A673 (cell line): ENCODE data around the gene PLAC8. TPM values are rescaled to one million over a fixed set of nuclear protein-coding genes. Genes with fewer than 3 reads are reported as not detected.

Experiments
- BruUV-seq: library from RNA; stranded (reverse); fragments of 400-500 nt; replicated peaks from 2 replicates; lab custom pipeline; 2021; lab: Mats Ljungman, UMichigan
- CTCF ChIA-PET: fragments of 300-600 bp; sonication (Branson Sonifier 250); formaldehyde crosslinking; loops from one replicate; lab custom pipeline; 2022; ENCODE audit warnings: antibody characterized with exemption; lab: Charles Lee
- POLR2A ChIA-PET: fragments of 300-600 bp; sonication (Branson Sonifier 250); formaldehyde crosslinking; loops from one replicate; lab custom pipeline; 2022; ENCODE audit warnings: antibody characterized with exemption; ENCODE audit not compliant: low non-redundant PET; lab: Charles Lee
- DNase-seq: peaks from one replicate; pipeline ENCODE4 v3.0.0-alpha.2; 2015; ENCODE audit warnings: low spot score
- H3K27ac ChIP-seq: fragments of 200-600 bp; sonication (generic); 2 replicates; pipeline ENCODE4 v1.5.1; 2016; ENCODE audit warnings: mixed run types, low read depth, mild to moderate bottlenecking, mixed read lengths, antibody characterized with exemption, low read length; ENCODE audit not compliant: poor library complexity, severe bottlenecking
- H3K27me3 ChIP-seq: fragments of 200-600 bp; sonication (generic); replicated peaks from 2 replicates; pipeline ENCODE4 v1.6.1; 2017; ENCODE audit warnings: mixed run types, low read depth, mild to moderate bottlenecking, mixed read lengths, antibody characterized with exemption, low read length; ENCODE audit not compliant: insufficient read depth, poor library complexity
- H3K36me3 ChIP-seq: fragments of 200-600 bp; sonication (generic); 2 replicates; pipeline ENCODE4 v1.6.1; 2016; ENCODE audit warnings: mixed run types, mild to moderate bottlenecking, mixed read lengths, antibody characterized with exemption, low read length; ENCODE audit not compliant: insufficient read depth, poor library complexity, severe bottlenecking
- H3K4me1 ChIP-seq: fragments of 200-600 bp; sonication (generic); 2 replicates; pipeline ENCODE4 v1.6.1; 2017; ENCODE audit warnings: mixed run types, mild to moderate bottlenecking, mixed read lengths, antibody characterized with exemption, low read length; ENCODE audit not compliant: insufficient read depth, poor library complexity, severe bottlenecking
- H3K4me3 ChIP-seq: fragments of 200-600 bp; sonication (generic); 2 replicates; pipeline ENCODE4 v1.5.1; 2016; ENCODE audit warnings: low read depth, mixed run types, mild to moderate bottlenecking, mixed read lengths, low read length; ENCODE audit not compliant: poor library complexity, severe bottlenecking
- H3K9me3 ChIP-seq: fragments of 200-600 bp; sonication (generic); 2 replicates; pipeline ENCODE4 v1.6.1; 2016; ENCODE audit warnings: mixed run types, low read depth, mild to moderate bottlenecking, mixed read lengths, antibody characterized with exemption, low read length; ENCODE audit not compliant: poor library complexity, severe bottlenecking
- EZH2 ChIP-seq: fragments of 200-600 bp; sonication (generic); IDR thresholded peaks from 2 replicates; pipeline ENCODE4 v1.6.1; 2017; ENCODE audit warnings: borderline replicate concordance, low read depth, mild to moderate bottlenecking, mixed read lengths, antibody characterized with exemption, low read length; ENCODE audit not compliant: poor library complexity, severe bottlenecking
- intact Hi-C: fragments of 100-400 bp; cut with micrococcal nuclease; formaldehyde crosslinking; loops from one replicate; pipeline ENCODE4 v1.10.0; 2022; ENCODE audit not compliant: unreplicated experiment
- total RNA-seq: library from RNA; stranded (reverse); gene quantifications from 2 replicates; pipeline ENCODE4 v1.2.3, GENCODE V29; 2021
- TF ChIP-seq, protein P1 (sequence below): fragments of 300-800, 200-600 bp; sonication (generic); conservative IDR thresholded peaks from 2 replicates; pipeline ENCODE4 v1.5.1; 2017; ENCODE audit warnings: low read depth, mild to moderate bottlenecking, antibody characterized with exemption, low read length, moderate library complexity, mixed read lengths

PLAC8 gene
- total RNA-seq, 1 experiment from 2014 or later: 0.41 TPM

DNA sequence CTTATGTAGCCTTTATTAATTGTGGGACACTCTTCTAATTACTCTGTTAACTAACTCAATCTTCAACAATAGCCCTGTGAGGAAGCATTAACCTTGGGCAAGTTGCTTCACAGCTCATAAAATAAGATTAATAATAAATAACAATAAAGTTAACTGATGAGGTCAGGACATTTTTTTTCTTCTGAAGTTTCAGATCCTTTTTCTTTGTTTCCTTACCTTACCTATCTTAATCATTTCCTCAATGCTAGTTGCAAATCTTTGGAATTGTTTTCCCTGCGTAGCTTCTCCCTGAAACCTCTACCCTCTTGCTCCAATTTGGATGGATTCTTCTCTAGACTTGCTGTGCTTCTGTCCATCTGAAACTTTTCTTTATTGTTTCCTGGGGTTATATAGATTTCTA lies 17.5 kb upstream of the PLAC8 start:
- TF ChIP-seq, protein P1, sequence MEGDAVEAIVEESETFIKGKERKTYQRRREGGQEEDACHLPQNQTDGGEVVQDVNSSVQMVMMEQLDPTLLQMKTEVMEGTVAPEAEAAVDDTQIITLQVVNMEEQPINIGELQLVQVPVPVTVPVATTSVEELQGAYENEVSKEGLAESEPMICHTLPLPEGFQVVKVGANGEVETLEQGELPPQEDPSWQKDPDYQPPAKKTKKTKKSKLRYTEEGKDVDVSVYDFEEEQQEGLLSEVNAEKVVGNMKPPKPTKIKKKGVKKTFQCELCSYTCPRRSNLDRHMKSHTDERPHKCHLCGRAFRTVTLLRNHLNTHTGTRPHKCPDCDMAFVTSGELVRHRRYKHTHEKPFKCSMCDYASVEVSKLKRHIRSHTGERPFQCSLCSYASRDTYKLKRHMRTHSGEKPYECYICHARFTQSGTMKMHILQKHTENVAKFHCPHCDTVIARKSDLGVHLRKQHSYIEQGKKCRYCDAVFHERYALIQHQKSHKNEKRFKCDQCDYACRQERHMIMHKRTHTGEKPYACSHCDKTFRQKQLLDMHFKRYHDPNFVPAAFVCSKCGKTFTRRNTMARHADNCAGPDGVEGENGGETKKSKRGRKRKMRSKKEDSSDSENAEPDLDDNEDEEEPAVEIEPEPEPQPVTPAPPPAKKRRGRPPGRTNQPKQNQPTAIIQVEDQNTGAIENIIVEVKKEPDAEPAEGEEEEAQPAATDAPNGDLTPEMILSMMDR: no peak
- TF ChIP-seq EZH2: no peak
- CTCF ChIA-PET: no interaction called here
- intact Hi-C loops: no loop called here
- no peaks in the 10 kb centered on the region for H3K36me3 ChIP-seq
- H3K4me3 ChIP-seq: no peak overlapping the region
- POLR2A ChIA-PET: no interaction called here
- no peaks in the 10 kb centered on the region for H3K4me1 ChIP-seq
- BruUV-seq: no TSS peak
- H3K9me3 ChIP-seq: no peaks in the 10 kb centered on the region
- H3K27ac ChIP-seq: no peak overlapping the region
- no peak for DNase-seq
- no peaks in the 10 kb centered on the region for H3K27me3 ChIP-seq

DNA sequence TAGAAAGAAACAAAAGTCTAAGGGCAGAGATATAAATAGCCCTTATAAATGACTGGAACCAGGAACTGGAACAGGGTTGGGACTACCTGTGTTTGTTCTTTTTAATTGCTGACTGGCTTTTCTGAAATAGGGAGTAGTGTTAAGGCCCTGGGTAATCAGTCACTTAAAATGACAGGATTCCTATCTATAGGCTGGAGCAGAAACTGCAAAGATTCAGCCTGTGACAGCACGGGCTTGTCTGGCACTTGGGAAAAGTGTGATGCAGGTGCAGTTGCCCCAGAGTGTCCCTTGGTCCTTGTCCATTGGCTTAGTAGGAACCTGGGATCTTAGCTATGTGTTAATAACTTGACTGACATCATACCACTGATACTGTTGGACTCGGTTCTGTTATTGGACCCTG lies 14.7 kb upstream of the PLAC8 start:
- no peak overlapping the region for H3K27ac ChIP-seq
- no peaks in the 10 kb centered on the region for H3K9me3 ChIP-seq
- no peak overlapping the region for H3K4me3 ChIP-seq
- ChIA-PET POLR2A (no interaction called here), CTCF (no interaction called here)
- no TSS peak for BruUV-seq
- DNase-seq: no peak
- H3K36me3 ChIP-seq: no peaks in the 10 kb centered on the region
- no peaks in the 10 kb centered on the region for H3K4me1 ChIP-seq
- intact Hi-C loops: no loop called here
- no peak for TF ChIP-seq EZH2
- TF ChIP-seq, protein P1: no peak
- no peaks in the 10 kb centered on the region for H3K27me3 ChIP-seq

DNA sequence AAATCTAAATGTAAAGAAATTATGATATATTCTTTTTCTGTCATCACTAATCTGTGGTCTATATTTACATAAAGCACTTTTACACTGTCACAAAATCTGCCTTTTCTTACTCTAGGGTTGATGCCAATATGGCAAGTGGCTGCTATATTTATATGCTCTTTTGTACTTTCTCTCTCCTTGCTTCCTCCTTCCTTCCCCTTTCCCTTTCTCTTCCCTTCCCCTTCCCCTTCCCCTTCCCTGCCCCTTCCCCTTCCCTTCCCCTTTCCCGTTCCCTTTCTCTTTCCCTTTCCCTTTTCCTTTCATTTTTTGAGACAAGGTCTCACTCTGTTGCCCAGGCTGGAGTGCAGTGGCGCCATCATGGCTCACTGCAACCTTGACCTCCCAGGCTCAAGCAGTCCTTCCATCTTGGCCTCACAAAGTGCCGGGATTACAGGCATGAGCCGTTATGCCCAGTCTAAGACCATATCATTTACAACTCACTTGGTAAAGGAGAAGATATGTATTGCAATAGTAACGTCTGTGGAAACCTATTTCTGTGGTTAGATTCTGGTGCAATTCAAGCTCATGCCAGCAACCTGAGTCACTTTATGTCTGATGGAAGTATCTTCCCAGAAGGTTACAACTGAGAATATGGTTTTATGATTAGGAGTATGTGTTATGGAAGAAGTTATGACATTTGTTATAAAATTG lies 13.9 kb upstream of the PLAC8 start:
- intact Hi-C loops: no loop called here
- TF ChIP-seq, protein P1: no peak
- no peak for TF ChIP-seq EZH2
- no peaks in the 10 kb centered on the region for H3K9me3 ChIP-seq
- no peak for DNase-seq
- CTCF ChIA-PET: no interaction called here
- no TSS peak for BruUV-seq
- H3K36me3 ChIP-seq: no peaks in the 10 kb centered on the region
- H3K27ac ChIP-seq: no peak overlapping the region
- no peak overlapping the region for H3K4me3 ChIP-seq
- POLR2A ChIA-PET: no interaction called here
- H3K27me3 ChIP-seq: no peaks in the 10 kb centered on the region
- no peaks in the 10 kb centered on the region for H3K4me1 ChIP-seq
